OCI-LY3 (cell line): ENCODE data around the gene SHANK2.

Source experiments
- H2AFZ ChIP-seq: fragments of 200-600, 300-600 bp; shearing (Covaris generic); 2 replicates; pipeline ENCODE4 v1.6.0; 2014; ENCODE audit warnings: antibody characterized with exemption, low read depth, low read length
- H3K27ac ChIP-seq: fragments of 200-600, 300-600 bp; sonication (generic); 2 replicates; pipeline ENCODE4 v1.5.1; 2014; ENCODE audit warnings: mild to moderate bottlenecking, low read length, moderate library complexity, mixed read lengths
- H3K27me3 ChIP-seq: fragments of 200-600, 300-600 bp; sonication (generic); 2 replicates; pipeline ENCODE4 v1.6.1; 2014; ENCODE audit warnings: low read depth, low read length, mixed read lengths
- H3K36me3 ChIP-seq: fragments of 200-600, 300-600 bp; sonication (generic); replicated peaks from 2 replicates; pipeline ENCODE3; 2014; ENCODE audit warnings: low read depth, low read length, mixed read lengths
- H3K4me1 ChIP-seq: fragments of 300-600, 200-600 bp; sonication (generic); 2 replicates; pipeline ENCODE4 v1.6.1; 2014; ENCODE audit warnings: low read length, mixed read lengths
- H3K4me2 ChIP-seq: fragments of 200-600, 300-600 bp; sonication (generic); 2 replicates; pipeline ENCODE4 v1.6.1; 2014; ENCODE audit warnings: low read length, mixed read lengths
- H3K4me3 ChIP-seq: fragments of 300-600, 200-600 bp; sonication (generic); 2 replicates; pipeline ENCODE4 v1.5.1; 2014; ENCODE audit warnings: antibody characterized with exemption, mild to moderate bottlenecking, low read length, moderate library complexity
- H3K79me2 ChIP-seq: fragments of 300-600, 200-600 bp; shearing (Covaris generic); 2 replicates; pipeline ENCODE4 v1.6.1; 2014; ENCODE audit warnings: mild to moderate bottlenecking, low read length, mixed read lengths
- H3K9ac ChIP-seq: fragments of 300-600, 200-600 bp; shearing (Covaris generic); 2 replicates; pipeline ENCODE4 v1.6.0; 2014; ENCODE audit warnings: mild to moderate bottlenecking, low read length, moderate library complexity
- H3K9me3 ChIP-seq: fragments of 200-600, 300-600 bp; shearing (Covaris generic); 2 replicates; pipeline ENCODE4 v1.6.1; 2014; ENCODE audit warnings: low read length, mixed read lengths; ENCODE audit not compliant: insufficient read depth
- H4K20me1 ChIP-seq: fragments of 200-600, 300-600 bp; sonication (generic); 2 replicates; pipeline ENCODE4 v1.6.1; 2016; ENCODE audit warnings: low read length, mixed read lengths; ENCODE audit not compliant: insufficient read depth
- CTCF ChIP-seq: fragments of 200-600, 300-600 bp; sonication (generic); IDR thresholded peaks from 2 replicates; pipeline ENCODE4 v1.5.1; 2014; ENCODE audit warnings: antibody characterized with exemption, low read length, low read depth
- EZH2phosphoT487 ChIP-seq: fragments of 200-600 bp; shearing (Covaris generic); IDR thresholded peaks from 2 replicates; pipeline ENCODE4 v1.6.1; 2018; ENCODE audit warnings: antibody characterized with exemption, mixed run types, low read depth

Gene SHANK2

GRCh38 chr11:71246559-71246958, 5.8 kb downstream of the SHANK2 start:
- no peak overlapping the region for H3K4me2 ChIP-seq
- H3K4me3 ChIP-seq = no peak overlapping the region
- no peaks in the 10 kb centered on the region for H3K36me3 ChIP-seq
- H3K27me3 ChIP-seq = no peaks in the 10 kb centered on the region
- H3K4me1 ChIP-seq = no peaks in the 10 kb centered on the region
- no peaks in the 10 kb centered on the region for H3K79me2 ChIP-seq
- no peak overlapping the region for H3K9ac ChIP-seq
- no peak overlapping the region for H2AFZ ChIP-seq
- TF ChIP-seq EZH2phosphoT487 (no peak), CTCF (no peak)
- H4K20me1 ChIP-seq = no peaks in the 10 kb centered on the region
- H3K27ac ChIP-seq = no peak overlapping the region
- no peaks in the 10 kb centered on the region for H3K9me3 ChIP-seq

DNA sequence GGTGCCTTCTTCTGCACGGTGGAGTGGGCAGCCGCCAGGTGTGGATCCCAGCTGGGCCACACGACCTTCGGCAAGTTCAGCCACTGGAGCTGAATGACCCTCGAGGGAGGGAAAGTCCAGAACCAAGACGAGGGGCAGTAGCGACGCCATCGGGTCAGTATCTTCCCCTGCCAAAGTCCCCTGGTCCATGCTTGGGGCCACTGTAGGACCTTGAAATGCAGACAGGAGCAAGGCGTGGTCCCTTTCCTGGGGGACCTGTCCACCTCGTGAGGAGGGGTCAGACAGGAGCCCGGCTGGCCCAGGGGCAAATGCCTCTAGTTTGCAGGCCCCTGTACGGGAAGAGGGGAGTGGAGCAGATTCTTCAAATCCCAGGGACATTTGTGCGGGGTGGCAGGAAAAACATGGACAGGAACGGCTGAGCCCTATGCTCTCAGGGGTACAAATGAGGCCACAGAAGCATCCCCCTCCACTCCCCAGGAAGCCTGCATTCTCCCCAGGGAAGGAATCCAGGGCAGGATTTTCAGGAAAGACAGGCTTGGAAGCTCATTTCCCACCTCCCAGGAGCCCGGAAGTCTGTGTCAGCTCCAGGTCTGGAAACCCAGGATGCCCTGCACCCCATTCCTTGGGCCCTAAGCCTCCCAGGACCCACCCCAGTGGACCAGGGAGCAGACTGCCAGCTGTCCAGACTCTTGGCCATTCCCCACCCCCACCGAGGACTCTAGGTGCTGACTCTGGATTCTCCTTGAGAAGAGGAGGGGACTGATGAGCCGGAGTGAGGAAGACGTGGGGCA, 6.6 kb downstream of the SHANK2 start:
- Histone ChIP-seq H3K9me3 (no peaks in the 10 kb centered on the region), H3K27me3 (no peaks in the 10 kb centered on the region), H3K4me1 (no peaks in the 10 kb centered on the region), H3K79me2 (no peaks in the 10 kb centered on the region), H2AFZ (no peak overlapping the region), H3K36me3 (no peaks in the 10 kb centered on the region), H3K4me3 (no peak overlapping the region), H3K9ac (no peak overlapping the region), H3K27ac (no peak overlapping the region), H3K4me2 (no peak overlapping the region), H4K20me1 (no peaks in the 10 kb centered on the region)
- no peak for TF ChIP-seq CTCF
- TF ChIP-seq EZH2phosphoT487 = no peak

DNA sequence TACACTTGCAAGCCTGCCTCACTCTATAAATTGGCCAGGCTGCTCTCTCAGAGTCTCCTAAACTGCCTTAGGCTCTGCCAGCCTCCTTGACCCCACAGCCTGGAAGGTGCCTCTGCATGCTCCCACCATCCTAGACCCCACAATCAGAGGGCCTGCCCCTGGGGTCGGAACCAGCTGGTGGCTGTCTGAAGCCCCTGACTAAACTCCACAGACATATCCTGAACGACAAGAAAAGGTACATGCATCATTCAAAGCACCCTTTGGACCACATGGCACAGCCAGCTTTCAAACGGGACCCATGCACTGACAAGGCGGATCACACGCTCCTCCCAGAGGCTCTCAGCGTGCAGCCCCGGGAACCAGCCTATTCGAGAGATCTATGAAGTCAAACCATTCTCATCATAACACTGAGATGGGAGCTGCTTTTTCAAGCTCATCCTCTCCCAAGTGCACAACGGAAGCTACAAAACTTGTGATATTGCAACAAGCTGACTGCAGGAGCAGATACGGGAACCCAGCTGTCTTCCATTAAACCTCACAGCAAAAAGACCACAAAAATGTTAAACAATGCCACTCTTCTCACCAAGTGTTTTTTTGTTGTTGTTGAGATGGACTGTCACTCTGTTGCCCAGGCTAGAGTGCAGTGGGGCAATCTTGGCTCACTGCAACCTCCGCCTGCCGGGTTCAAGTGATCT, 8.1 kb downstream of the SHANK2 start:
- no peaks in the 10 kb centered on the region for H4K20me1 ChIP-seq
- H3K27me3 ChIP-seq = no peaks in the 10 kb centered on the region
- no peaks in the 10 kb centered on the region for H3K36me3 ChIP-seq
- TF ChIP-seq CTCF = no peak
- TF ChIP-seq EZH2phosphoT487 = no peak
- no peaks in the 10 kb centered on the region for H3K9me3 ChIP-seq
- no peaks in the 10 kb centered on the region for H3K79me2 ChIP-seq
- no peak overlapping the region for H2AFZ ChIP-seq
- H3K9ac ChIP-seq = no peak overlapping the region
- H3K27ac ChIP-seq = no peak overlapping the region
- no peaks in the 10 kb centered on the region for H3K4me1 ChIP-seq
- no peak overlapping the region for H3K4me3 ChIP-seq
- no peak overlapping the region for H3K4me2 ChIP-seq

GRCh38 chr11:71242391-71242790, 10.0 kb downstream of the SHANK2 start:
- no peaks in the 10 kb centered on the region for H3K27me3 ChIP-seq
- no peak overlapping the region for H3K27ac ChIP-seq
- no peak overlapping the region for H3K9ac ChIP-seq
- H3K4me3 ChIP-seq = no peak overlapping the region
- no peaks in the 10 kb centered on the region for H3K9me3 ChIP-seq
- H3K4me2 ChIP-seq = no peak overlapping the region
- no peak overlapping the region for H2AFZ ChIP-seq
- no peaks in the 10 kb centered on the region for H3K36me3 ChIP-seq
- no peaks in the 10 kb centered on the region for H3K4me1 ChIP-seq
- H3K79me2 ChIP-seq = no peaks in the 10 kb centered on the region
- no peaks in the 10 kb centered on the region for H4K20me1 ChIP-seq
- TF ChIP-seq EZH2phosphoT487 (no peak), CTCF (no peak)
